Measurements from ENCODE around the gene DCUN1D1. TPM values are rescaled to one million over a fixed set of nuclear protein-coding genes. Genes with fewer than 3 reads are reported as not detected.

The DCUN1D1 gene
- total RNA-seq, 1 experiment from 2014 or later = 71.7 TPM

DNA sequence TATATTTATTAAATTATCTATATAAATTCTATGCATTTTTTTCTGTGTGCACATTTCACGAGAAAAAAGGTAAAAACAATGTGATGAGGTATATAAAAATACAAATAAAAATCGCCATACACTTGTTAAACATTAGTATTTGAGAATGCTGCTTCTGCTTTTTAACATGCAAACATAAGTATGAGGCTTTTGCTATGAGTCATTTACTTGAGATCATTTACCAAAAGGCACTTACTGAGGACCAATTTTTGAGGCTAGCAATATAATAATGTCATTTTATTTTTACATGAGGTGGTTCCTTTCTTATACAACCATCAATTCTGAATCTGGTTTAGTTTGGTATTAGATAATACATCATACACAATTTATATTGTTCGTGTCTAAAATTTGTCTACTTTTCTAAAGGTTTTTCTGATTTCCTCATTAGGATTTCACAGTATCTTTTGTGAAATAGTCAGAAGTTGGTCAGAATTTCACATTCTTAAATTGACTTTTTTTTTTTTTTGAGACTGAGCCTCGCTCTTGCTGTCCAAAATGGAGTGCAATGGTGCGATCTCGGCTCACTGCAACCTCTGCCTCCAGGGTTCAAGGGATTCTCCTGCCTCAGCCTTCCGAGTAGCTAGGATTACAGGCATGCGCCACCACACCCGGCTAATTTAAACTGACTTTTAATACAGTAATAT is 25.6 kb downstream of the DCUN1D1 start:
- Mint-ChIP-seq H3K27me3 (ENCODE audit: low read depth) (no peaks in the 10 kb centered on the region), H3K4me1 (peaks cover 3 to 7% of the 10 kb centered on the region in 2 experiments), H3K4me3 (no peak overlapping the region), H3K9me3 (peaks cover 5 to 9% of the 10 kb centered on the region in 2 experiments; a peak in 3 of 5 replicates), H3K36me3 (ENCODE audit: insufficient read depth in 1 of 3, low read depth in 3 of 3) (peaks cover 34 to 64% (median 62%) of the 10 kb centered on the region in 3 experiments), H3K27ac (no peak overlapping the region)
- H4K91ac ChIP-seq (ENCODE audit: insufficient read length, low read depth, low read length) = no peak overlapping the region
- TF ChIP-seq, protein P1, sequence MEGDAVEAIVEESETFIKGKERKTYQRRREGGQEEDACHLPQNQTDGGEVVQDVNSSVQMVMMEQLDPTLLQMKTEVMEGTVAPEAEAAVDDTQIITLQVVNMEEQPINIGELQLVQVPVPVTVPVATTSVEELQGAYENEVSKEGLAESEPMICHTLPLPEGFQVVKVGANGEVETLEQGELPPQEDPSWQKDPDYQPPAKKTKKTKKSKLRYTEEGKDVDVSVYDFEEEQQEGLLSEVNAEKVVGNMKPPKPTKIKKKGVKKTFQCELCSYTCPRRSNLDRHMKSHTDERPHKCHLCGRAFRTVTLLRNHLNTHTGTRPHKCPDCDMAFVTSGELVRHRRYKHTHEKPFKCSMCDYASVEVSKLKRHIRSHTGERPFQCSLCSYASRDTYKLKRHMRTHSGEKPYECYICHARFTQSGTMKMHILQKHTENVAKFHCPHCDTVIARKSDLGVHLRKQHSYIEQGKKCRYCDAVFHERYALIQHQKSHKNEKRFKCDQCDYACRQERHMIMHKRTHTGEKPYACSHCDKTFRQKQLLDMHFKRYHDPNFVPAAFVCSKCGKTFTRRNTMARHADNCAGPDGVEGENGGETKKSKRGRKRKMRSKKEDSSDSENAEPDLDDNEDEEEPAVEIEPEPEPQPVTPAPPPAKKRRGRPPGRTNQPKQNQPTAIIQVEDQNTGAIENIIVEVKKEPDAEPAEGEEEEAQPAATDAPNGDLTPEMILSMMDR (conservative IDR thresholded peaks at IDR 0.05) = no peak
- H3K27me3 ChIP-seq (ENCODE audit: insufficient read depth, low read length) = no peaks in the 10 kb centered on the region
- no peak overlapping the region for H3K23ac ChIP-seq (ENCODE audit: insufficient read length, low read depth, low read length)
- no peak overlapping the region for H2AK5ac ChIP-seq (ENCODE audit: insufficient read length, low read length)
- no peak overlapping the region for H4K5ac ChIP-seq (ENCODE audit: insufficient read length, low read depth, low read length)
- 0 out of 2 replicates have a peak, but pooled peaks cover 2% of the 10 kb centered on the region for H3K4me1 ChIP-seq (ENCODE audit: insufficient read depth, low read length)
- H3K27ac ChIP-seq (ENCODE audit: insufficient read length, low read depth, low read length) = no peak overlapping the region
- H3K4me2 ChIP-seq (ENCODE audit: insufficient read depth, insufficient read length, low read length) = no peak overlapping the region
- H3K9me3 ChIP-seq (ENCODE audit: control insufficient read depth, low read depth, low read length) = no peaks in the 10 kb centered on the region
- no peaks in the 10 kb centered on the region for H4K20me1 ChIP-seq (ENCODE audit: control insufficient read depth, insufficient read depth, insufficient read length)
- H3K14ac ChIP-seq (ENCODE audit: insufficient read depth, low read length) = no peak overlapping the region
- H4K8ac ChIP-seq (replicated peaks; ENCODE audit: insufficient read length, low read depth, low read length) = no peak overlapping the region
- H3K23me2 ChIP-seq (ENCODE audit: insufficient read length, low read depth, low read length, poor library complexity, severe bottlenecking) = no peaks in the 10 kb centered on the region
- H3K18ac ChIP-seq (ENCODE audit: insufficient read length, low read depth, low read length) = no peak overlapping the region
- no peak for DNase-seq
- no CpG with 5 or more reads among the region's 9 CpGs for WGBS (ENCODE audit: extremely low coverage, insufficient read length, low lambda C conversion rate)
- H3K4ac ChIP-seq (ENCODE audit: low read depth, low read length) = no peak overlapping the region
- no peak overlapping the region for H3K9ac ChIP-seq (ENCODE audit: extremely low read depth, insufficient read length, low read length)
- H3K79me1 ChIP-seq (ENCODE audit: insufficient read depth, low read depth, low read length, poor library complexity, severe bottlenecking) = no peaks in the 10 kb centered on the region
- H3T11ph ChIP-seq (ENCODE audit: low read length) = no peak overlapping the region
- H3K79me2 ChIP-seq (ENCODE audit: insufficient read depth, low read length) = no peaks in the 10 kb centered on the region
- H2BK120ac ChIP-seq (ENCODE audit: low read depth, low read length, poor library complexity, severe bottlenecking) = no peak overlapping the region
- H2BK12ac ChIP-seq (ENCODE audit: insufficient read length, low read depth, low read length) = no peak overlapping the region
- H2BK5ac ChIP-seq (ENCODE audit: insufficient read length, low read length) = no peak overlapping the region
- no peak overlapping the region for H2BK20ac ChIP-seq (ENCODE audit: low read depth, low read length, poor library complexity, severe bottlenecking)
- no peak overlapping the region for H2BK15ac ChIP-seq (ENCODE audit: low read depth, low read length)
- H3K56ac ChIP-seq (ENCODE audit: insufficient read length, low read depth, low read length) = no peak overlapping the region
- no peak overlapping the region for H2AFZ ChIP-seq (ENCODE audit: low read length)
